IMR-90 (cell line): ENCODE data around the gene CIROP. TPM values are rescaled to one million over a fixed set of nuclear protein-coding genes. Genes with fewer than 3 reads are reported as not detected.

ENCODE experiments used
- RFX5 ChIP-seq: IDR thresholded peaks from 2 replicates; pipeline ENCODE4 v1.8.0; 2012; ENCODE audit warnings: low read depth, mild to moderate bottlenecking, low read length, moderate library complexity
- polyA plus RNA-seq, 3 experiments: library from polyadenylated mRNA; depleted of rRNA; stranded (reverse); fragments of >200 nt; gene quantifications; 2 replicates each; pipeline ENCODE4 v1.2.3, GENCODE V29; 2012; ENCODE audit warnings: low replicate concordance in 1 of 3
- total RNA-seq: library from RNA; depleted of rRNA; stranded (reverse); fragments of >200 nt; gene quantifications from 2 replicates; pipeline ENCODE4 v1.2.3, GENCODE V29; 2012
- TF ChIP-seq, protein P1 (sequence below): fragments of 150-350 bp; IDR thresholded peaks from 2 replicates; pipeline ENCODE4 v1.6.1; 2017; ENCODE audit warnings: mild to moderate bottlenecking, antibody characterized with exemption, low read length, low read depth

CIROP gene
- total and polyA plus RNA-seq, 2 of the 4 experiments (the other 2 are of a cell fraction) = 0.31 to 0.36 TPM

DNA sequence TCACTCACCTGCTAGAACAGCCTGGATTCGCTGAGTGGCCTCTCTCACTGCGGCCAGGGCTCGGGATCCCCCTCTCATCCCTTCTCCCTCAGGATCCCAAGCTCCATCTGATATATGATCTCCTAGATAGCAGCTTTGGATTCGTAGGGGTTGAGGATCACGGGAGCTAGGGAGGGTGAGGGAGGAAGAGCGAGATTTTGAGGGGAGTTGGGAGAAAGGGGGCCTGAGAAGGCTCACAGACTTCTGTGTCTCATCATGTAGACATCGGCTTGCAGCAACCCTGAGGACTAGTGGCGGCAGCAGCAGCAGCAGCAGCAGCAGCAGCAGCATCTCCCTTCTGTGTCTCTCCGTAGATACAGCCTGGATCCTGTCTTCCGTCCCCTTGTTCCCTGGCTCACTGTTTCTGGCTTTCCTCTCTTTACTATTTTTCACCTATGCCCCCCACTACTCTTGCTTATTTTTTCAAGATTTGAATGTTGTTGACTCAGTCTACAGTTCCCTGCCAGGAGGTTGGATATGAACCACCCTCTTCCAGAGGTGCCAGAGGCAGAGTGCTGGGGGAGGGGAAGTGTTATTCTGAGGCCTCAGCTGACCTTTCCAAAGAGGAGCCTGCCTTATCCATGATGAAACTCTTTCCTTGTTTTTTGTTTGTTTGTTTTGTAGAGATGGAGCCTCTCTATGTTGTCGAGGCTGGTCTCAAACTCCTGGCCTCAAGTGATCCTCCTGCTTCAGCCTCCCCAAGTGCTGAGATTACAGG is at the start of gene CIROP (continued):
- no peak for TF ChIP-seq RFX5
- TF ChIP-seq, protein P1, sequence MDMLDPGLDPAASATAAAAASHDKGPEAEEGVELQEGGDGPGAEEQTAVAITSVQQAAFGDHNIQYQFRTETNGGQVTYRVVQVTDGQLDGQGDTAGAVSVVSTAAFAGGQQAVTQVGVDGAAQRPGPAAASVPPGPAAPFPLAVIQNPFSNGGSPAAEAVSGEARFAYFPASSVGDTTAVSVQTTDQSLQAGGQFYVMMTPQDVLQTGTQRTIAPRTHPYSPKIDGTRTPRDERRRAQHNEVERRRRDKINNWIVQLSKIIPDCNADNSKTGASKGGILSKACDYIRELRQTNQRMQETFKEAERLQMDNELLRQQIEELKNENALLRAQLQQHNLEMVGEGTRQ = no peak
